Endodermal cell (in vitro differentiated cells): Measurements from ENCODE around the gene OBSL1. TPM values are rescaled to one million over a fixed set of nuclear protein-coding genes. Genes with fewer than 3 reads are reported as not detected.
A peak's percentile ranks its signal among the peaks of the same experiment; 100 is the strongest.

Experiments used
- DNase-seq: peaks from one replicate; pipeline ENCODE4 v3.0.0-alpha.2; 2017
- H3K27ac ChIP-seq: 2 replicates; pipeline ENCODE4 v1.5.1; 2013; ENCODE audit warnings: mild to moderate bottlenecking, low read depth, low read length, moderate library complexity
- H3K27me3 ChIP-seq: 2 replicates; pipeline ENCODE4 v1.6.1; 2013; ENCODE audit warnings: mild to moderate bottlenecking, low read length, moderate library complexity; ENCODE audit not compliant: insufficient read depth, control insufficient read depth, poor library complexity, severe bottlenecking
- H3K36me3 ChIP-seq: 2 replicates; pipeline ENCODE4 v1.7.0; 2013; ENCODE audit warnings: mild to moderate bottlenecking, low read length, moderate library complexity; ENCODE audit not compliant: control insufficient read depth, insufficient read depth
- H3K4me1 ChIP-seq: one replicate; pipeline ENCODE4 v1.7.0; 2013; ENCODE audit warnings: low read length; ENCODE audit not compliant: control insufficient read depth, insufficient read depth
- H3K4me3 ChIP-seq: 2 replicates; pipeline ENCODE4 v1.5.1; 2013; ENCODE audit warnings: mild to moderate bottlenecking, low read length, moderate library complexity
- H3K9ac ChIP-seq: 2 replicates; pipeline ENCODE4 v1.6.1; 2013; ENCODE audit warnings: mild to moderate bottlenecking, low read length, moderate library complexity; ENCODE audit not compliant: poor library complexity, severe bottlenecking; ENCODE audit errors: extremely low read depth
- H3K9me3 ChIP-seq: 2 replicates; pipeline ENCODE4 v1.6.1; 2013; ENCODE audit warnings: mild to moderate bottlenecking, low read length, moderate library complexity; ENCODE audit not compliant: control insufficient read depth
- H3K27ac Mint-ChIP-seq: 2 replicates; pipeline ENCODE4 v1.8.0; 2020; ENCODE audit warnings: mixed read lengths
- H3K27me3 Mint-ChIP-seq: 2 replicates; pipeline ENCODE4 v1.8.0; 2021; ENCODE audit warnings: mild to moderate bottlenecking, mixed read lengths; ENCODE audit not compliant: insufficient read depth
- H3K36me3 Mint-ChIP-seq: 2 replicates; pipeline ENCODE4 v1.8.0; 2020; ENCODE audit warnings: low read depth, mixed read lengths
- H3K4me1 Mint-ChIP-seq: 2 replicates; pipeline ENCODE4 v1.8.0; 2020; ENCODE audit warnings: mixed read lengths
- H3K4me3 Mint-ChIP-seq: 2 replicates; pipeline ENCODE4 v1.8.0; 2020; ENCODE audit warnings: mild to moderate bottlenecking, moderate library complexity, mixed read lengths
- H3K9me3 Mint-ChIP-seq: 2 replicates; pipeline ENCODE4 v1.8.0; 2020; ENCODE audit warnings: mild to moderate bottlenecking, mixed read lengths
- CTCF ChIP-seq: fragments of 200-600 bp; sonication (generic); conservative IDR thresholded peaks from 2 replicates; pipeline ENCODE4 v1.5.0; 2021; ENCODE audit warnings: antibody characterized with exemption, mild to moderate bottlenecking
- WGBS, 2 experiments: methylation state at CpG; one replicate each; pipeline versions ENCODE4 v1.1.5 to v1.1.7; 2013; ENCODE audit warnings: missing lambda C conversion rate in 2 of 2, mixed read lengths in 1 of 2; ENCODE audit not compliant: insufficient coverage in 1 of 2, insufficient read length in 1 of 2; 5-methylcytosine and 5-hydroxymethylcytosine counted together
- total RNA-seq, 2 donors: library from RNA; stranded (reverse); fragmentation: NEBNext Ultra II Directional in 1 of 2; extraction: Animal tissue kit (Norgen Biotek cat#: 25700) in 1 of 2; gene quantifications; 2 replicates in 1 of 2; 3 replicates in 1 of 2; pipeline ENCODE4 v1.2.1, GENCODE V29; 2021

Gene OBSL1
- total RNA-seq, 2 donors from 2014 or later, result 156 to 162 TPM

- no peaks in the 10 kb centered on the region for H3K36me3 ChIP-seq
- peaks cover 77% of the 10 kb centered on the region for H3K27me3 Mint-ChIP-seq
- peaks cover 3% of the 10 kb centered on the region for H3K9me3 Mint-ChIP-seq
- no peak overlapping the region for H3K27ac Mint-ChIP-seq
- no peak for TF ChIP-seq CTCF
- peaks cover 54% of the 10 kb centered on the region for H3K27me3 ChIP-seq
- H3K4me1 Mint-ChIP-seq, result peaks cover 27% of the 10 kb centered on the region
- DNase-seq, result peak; percentile 55
- no peaks in the 10 kb centered on the region for H3K36me3 Mint-ChIP-seq
- 46 to 50% methylated on average over 13 to 16 of the region's 16 CpGs for WGBS, 2 experiments
- H3K9me3 ChIP-seq, result no peaks in the 10 kb centered on the region
- H3K9ac ChIP-seq, result no peak overlapping the region
- peak overlapping the region; percentile 41 for H3K4me3 Mint-ChIP-seq
- H3K4me3 ChIP-seq, result no peak overlapping the region
- H3K27ac ChIP-seq, result no peak overlapping the region
- H3K4me1 ChIP-seq, result peaks cover 9% of the 10 kb centered on the region
Measured at GRCh38 chr2:219512524-219513216, 58.7 kb downstream of the OBSL1 start.

GRCh38 chr2:219511547-219512325 is 59.6 kb downstream of the OBSL1 start:
- Mint-ChIP-seq H3K4me3 (no peak overlapping the region), H3K9me3 (peaks cover 3% of the 10 kb centered on the region), H3K36me3 (no peaks in the 10 kb centered on the region), H3K4me1 (peaks cover 31% of the 10 kb centered on the region), H3K27ac (no peak overlapping the region), H3K27me3 (peaks cover 68% of the 10 kb centered on the region)
- H3K4me3 ChIP-seq, result no peak overlapping the region
- 76 to 84% methylated on average over 5 to 15 of the region's 15 CpGs for WGBS, 2 experiments
- no peaks in the 10 kb centered on the region for H3K9me3 ChIP-seq
- no peaks in the 10 kb centered on the region for H3K36me3 ChIP-seq
- H3K27me3 ChIP-seq, result peaks cover 49% of the 10 kb centered on the region
- no peak overlapping the region for H3K27ac ChIP-seq
- peaks cover 9% of the 10 kb centered on the region for H3K4me1 ChIP-seq
- no peak for TF ChIP-seq CTCF
- H3K9ac ChIP-seq, result no peak overlapping the region
- peak; percentile 59 for DNase-seq

GRCh38 chr2:219510512-219511135 is 60.7 kb downstream of the OBSL1 start:
- Histone ChIP-seq H3K27me3 (peaks cover 38% of the 10 kb centered on the region), H3K9me3 (no peaks in the 10 kb centered on the region), H3K9ac (no peak overlapping the region), H3K36me3 (peaks cover 5% of the 10 kb centered on the region), H3K4me1 (peaks cover 9% of the 10 kb centered on the region), H3K4me3 (no peak overlapping the region), H3K27ac (no peak overlapping the region)
- TF ChIP-seq CTCF, result no peak
- H3K4me1 Mint-ChIP-seq, result peaks cover 34% of the 10 kb centered on the region
- peaks cover 3% of the 10 kb centered on the region for H3K9me3 Mint-ChIP-seq
- H3K27ac Mint-ChIP-seq, result no peak overlapping the region
- H3K36me3 Mint-ChIP-seq, result no peaks in the 10 kb centered on the region
- no peak for DNase-seq
- 72 to 77% methylated on average over 5 to 22 of the region's 22 CpGs for WGBS, 2 experiments
- H3K27me3 Mint-ChIP-seq, result peaks cover 57% of the 10 kb centered on the region
- peak overlapping the region; percentile 60 for H3K4me3 Mint-ChIP-seq
